Kidney (tissue), 14 donors: ENCODE measurements around the gene BCAS3. TPM values are rescaled to one million over a fixed set of nuclear protein-coding genes. Genes with fewer than 3 reads are reported as not detected.

Source experiments
- DNase-seq, 5 donors: peaks; one replicate each; pipeline ENCODE4 v3.0.0-alpha.2; 2013 to 2020
- FAIRE-seq: peaks from 2 replicates; lab custom pipeline; 2012; peaks lifted over from hg19 to GRCh38; lab: Jason Lieb, UNC
- H3K27ac ChIP-seq, 2 donors: one replicate each; pipeline ENCODE4 v1.7.0; 2013; ENCODE audit warnings: low read depth in 2 of 2, low read length in 2 of 2, inconsistent platforms in 1 of 2
- H3K27me3 ChIP-seq: one replicate; pipeline ENCODE4 v1.7.1; 2013; ENCODE audit warnings: low read length, inconsistent platforms; ENCODE audit not compliant: control insufficient read depth, insufficient read depth
- H3K36me3 ChIP-seq, 3 donors: one replicate each; pipeline versions ENCODE4 v1.7.0 to v1.7.1; 2013; ENCODE audit warnings: low read length in 3 of 3, control low read depth in 1 of 3, inconsistent platforms in 1 of 3; ENCODE audit not compliant: insufficient read depth in 3 of 3, control insufficient read depth in 2 of 3
- H3K4me1 ChIP-seq, 3 donors: one replicate each; pipeline versions ENCODE4 v1.7.0 to v1.7.1; 2013; ENCODE audit warnings: low read length in 3 of 3, inconsistent platforms in 1 of 3, low read depth in 1 of 3; ENCODE audit not compliant: control insufficient read depth in 2 of 3, insufficient read depth in 2 of 3
- H3K4me3 ChIP-seq, 3 donors: one replicate each; pipeline versions ENCODE4 v1.7.0 to v1.8.1; 2013; ENCODE audit warnings: low read length in 3 of 3, control low read depth in 1 of 3, inconsistent platforms in 1 of 3
- H3K9ac ChIP-seq, 3 donors: one replicate each; pipeline versions ENCODE4 v1.7.0 to v1.7.1; 2013; ENCODE audit warnings: low read length in 3 of 3, control low read depth in 1 of 3, inconsistent platforms in 1 of 3
- H3K9me3 ChIP-seq, 3 donors: one replicate each; pipeline versions ENCODE4 v1.7.0 to v1.7.1; 2013; ENCODE audit warnings: low read length in 3 of 3, control low read depth in 1 of 3, inconsistent platforms in 1 of 3; ENCODE audit not compliant: control insufficient read depth in 2 of 3, insufficient read depth in 1 of 3
- intact Hi-C: fragments of 100-400 bp; cut with DNase I; formaldehyde crosslinking; loops from one replicate; pipeline ENCODE4 v1.11.1; 2022
- polyA plus RNA-seq: library from polyadenylated mRNA; stranded (reverse); fragments of 350-450 nt; fragmentation: Illumina TruSeq; extraction: RNeasy Lipid Tissue Mini Kit (QIAGEN cat#74804); gene quantifications from one replicate; pipeline ENCODE4 v1.2.3, GENCODE V29; 2014; ENCODE audit warnings: low read depth, low replicate concordance; ENCODE audit not compliant: insufficient read depth
- total RNA-seq: library from RNA; stranded (reverse); fragmentation: NEBNext Ultra II Directional; extraction: Animal tissue kit (Norgen Biotek cat#: 25700); gene quantifications from one replicate; pipeline ENCODE4 v1.2.1, GENCODE V29; 2021
- TF ChIP-seq, protein P1 (sequence below): IDR thresholded peaks from 3 replicates; pipeline ENCODE4 v1.5.1; 2012; ENCODE audit warnings: mild to moderate bottlenecking, moderate library complexity, borderline replicate concordance; ENCODE audit not compliant: insufficient read depth; ENCODE audit errors: extremely low read depth
- donor health status: control.
- donor health status: control.
- donor health status: control.
- donor health status: control.
- donor health status: control.
- donor health status: DM: yes; HTN: yes; CAD: no.
- donor health status: Normal renal cell carcinoma (clear cell type).

Gene BCAS3
- total and polyA plus RNA-seq, 2 donors from 2014 or later = 18.3 to 44.1 TPM

DNA sequence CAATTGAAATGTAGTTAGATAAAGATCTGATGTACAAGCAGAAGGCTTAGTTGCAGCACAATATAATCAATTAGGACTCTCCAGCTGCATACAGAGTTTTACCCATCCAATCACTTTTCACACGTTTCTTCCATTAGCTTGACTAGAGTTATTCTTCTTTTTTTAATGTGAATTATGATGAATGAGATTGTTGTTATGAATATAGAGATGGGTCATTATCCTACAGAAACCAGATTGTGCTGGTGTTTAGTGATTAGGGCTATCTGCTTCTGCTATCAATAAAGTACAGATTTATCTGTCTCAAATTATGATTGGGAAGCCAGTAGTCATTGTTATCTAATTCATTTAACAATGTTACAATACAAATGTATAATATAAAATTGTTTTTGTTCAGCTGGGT, 500.6 kb downstream of the BCAS3 start:
- DNase-seq (no peak), FAIRE-seq (no peak)
- Histone ChIP-seq H3K27ac (no peak overlapping the region), H3K4me1 (peaks cover 2 to 3% (median 3%) of the 10 kb centered on the region in 3 donors), H3K36me3 (no peaks in the 10 kb centered on the region), H3K9ac (no peak overlapping the region), H3K9me3 (no peaks in the 10 kb centered on the region), H3K27me3 (no peaks in the 10 kb centered on the region), H3K4me3 (no peak overlapping the region)
- intact Hi-C loops = no loop called here
- TF ChIP-seq, protein P1, sequence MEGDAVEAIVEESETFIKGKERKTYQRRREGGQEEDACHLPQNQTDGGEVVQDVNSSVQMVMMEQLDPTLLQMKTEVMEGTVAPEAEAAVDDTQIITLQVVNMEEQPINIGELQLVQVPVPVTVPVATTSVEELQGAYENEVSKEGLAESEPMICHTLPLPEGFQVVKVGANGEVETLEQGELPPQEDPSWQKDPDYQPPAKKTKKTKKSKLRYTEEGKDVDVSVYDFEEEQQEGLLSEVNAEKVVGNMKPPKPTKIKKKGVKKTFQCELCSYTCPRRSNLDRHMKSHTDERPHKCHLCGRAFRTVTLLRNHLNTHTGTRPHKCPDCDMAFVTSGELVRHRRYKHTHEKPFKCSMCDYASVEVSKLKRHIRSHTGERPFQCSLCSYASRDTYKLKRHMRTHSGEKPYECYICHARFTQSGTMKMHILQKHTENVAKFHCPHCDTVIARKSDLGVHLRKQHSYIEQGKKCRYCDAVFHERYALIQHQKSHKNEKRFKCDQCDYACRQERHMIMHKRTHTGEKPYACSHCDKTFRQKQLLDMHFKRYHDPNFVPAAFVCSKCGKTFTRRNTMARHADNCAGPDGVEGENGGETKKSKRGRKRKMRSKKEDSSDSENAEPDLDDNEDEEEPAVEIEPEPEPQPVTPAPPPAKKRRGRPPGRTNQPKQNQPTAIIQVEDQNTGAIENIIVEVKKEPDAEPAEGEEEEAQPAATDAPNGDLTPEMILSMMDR = no peak

DNA sequence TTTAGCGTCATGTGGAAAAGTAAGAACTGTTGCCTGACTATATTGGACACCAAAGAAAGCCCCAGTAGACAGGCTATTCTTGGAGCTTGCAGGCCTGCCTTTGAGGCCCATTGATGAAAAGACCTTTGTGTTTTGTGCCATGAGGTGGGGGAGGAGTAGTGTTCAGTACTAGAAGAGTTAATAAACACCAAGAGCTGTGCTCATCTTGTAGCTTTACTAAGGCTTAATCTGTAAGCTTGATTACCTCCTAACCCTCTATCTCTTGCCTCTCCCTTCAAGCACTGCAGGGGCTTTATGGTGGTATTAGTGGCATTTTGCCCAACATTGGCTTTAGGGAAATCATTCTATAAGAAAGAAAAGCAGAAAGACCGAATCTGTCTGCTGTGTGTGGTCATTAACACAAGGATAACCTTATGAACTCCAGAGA, 501.7 kb downstream of the BCAS3 start:
- Histone ChIP-seq H3K9me3 (no peaks in the 10 kb centered on the region), H3K4me1 (peaks cover 2 to 3% (median 3%) of the 10 kb centered on the region in 3 donors), H3K36me3 (no peaks in the 10 kb centered on the region), H3K27me3 (no peaks in the 10 kb centered on the region), H3K4me3 (no peak overlapping the region), H3K27ac (peak overlapping the region in 1 of 2 donors; percentile 26), H3K9ac (no peak overlapping the region)
- intact Hi-C loops = no loop called here
- TF ChIP-seq, protein P1 = no peak
- no peak for FAIRE-seq
- no peak for DNase-seq

DNA sequence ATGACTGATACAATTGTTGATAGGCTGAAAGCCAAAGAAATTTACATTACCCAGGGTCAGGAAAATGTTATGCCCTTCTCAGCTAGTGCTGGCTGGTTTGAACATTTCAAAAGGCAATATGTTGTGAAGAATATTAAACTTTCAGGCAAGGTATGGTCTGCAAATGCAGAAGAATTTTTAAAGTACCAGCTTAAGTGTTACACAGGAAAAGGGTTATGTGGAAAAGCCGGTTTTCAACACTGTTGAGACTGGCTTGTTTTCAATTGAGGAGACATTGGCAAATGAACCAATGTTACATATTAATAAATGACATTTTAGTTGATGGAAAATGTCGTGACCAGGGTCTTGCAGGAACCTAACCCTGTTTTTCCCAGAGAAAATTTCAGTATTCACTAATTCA, 506.1 kb downstream of the BCAS3 start:
- Histone ChIP-seq H3K36me3 (no peaks in the 10 kb centered on the region), H3K4me1 (peaks cover 2 to 3% (median 3%) of the 10 kb centered on the region in 3 donors), H3K9ac (no peak overlapping the region), H3K27me3 (no peaks in the 10 kb centered on the region), H3K9me3 (no peaks in the 10 kb centered on the region), H3K4me3 (no peak overlapping the region), H3K27ac (no peak overlapping the region)
- TF ChIP-seq, protein P1 = no peak
- intact Hi-C loops = no loop called here
- no peak for DNase-seq
- FAIRE-seq = no peak

DNA sequence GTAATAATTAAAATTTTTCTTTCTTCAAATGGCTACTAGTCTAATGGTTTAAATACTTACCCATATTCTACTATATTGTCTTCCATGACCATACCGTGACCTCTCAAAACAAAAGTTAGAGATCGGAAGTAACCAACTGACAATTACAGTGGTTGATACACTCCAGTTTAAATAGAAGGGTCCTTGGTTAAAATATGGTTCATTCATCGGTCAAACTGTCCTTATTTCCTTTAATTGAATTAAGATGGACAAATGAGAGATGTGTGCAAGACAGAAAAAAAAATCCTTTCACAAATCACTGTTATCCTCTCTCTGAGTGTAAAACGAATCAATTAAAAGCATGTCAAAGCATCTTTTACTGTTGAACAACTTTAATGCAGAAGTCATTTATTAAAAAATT, 507.7 kb downstream of the BCAS3 start:
- Histone ChIP-seq H3K9me3 (no peaks in the 10 kb centered on the region), H3K9ac (no peak overlapping the region), H3K36me3 (no peaks in the 10 kb centered on the region), H3K4me3 (no peak overlapping the region), H3K4me1 (peaks cover 0 to 4% (median 0%) of the 10 kb centered on the region in 3 donors), H3K27me3 (no peaks in the 10 kb centered on the region), H3K27ac (no peak overlapping the region)
- intact Hi-C loops = no loop called here
- DNase-seq (no peak), FAIRE-seq (no peak)
- TF ChIP-seq, protein P1 = no peak
